HG02943 (cell line): ENCODE measurements around the gene SMIM27.
"Not testable (repeated sequence)": the region's sequence is repeated elsewhere in the genome, so short reads cannot be mapped to it uniquely, and the experiment has no call there.

Source experiments
- ATAC-seq: cut with Tn5 transposase; IDR thresholded peaks from one replicate; pipeline ENCODE4 v1.9.1; 2021; ENCODE audit warnings: mild to moderate bottlenecking, low read depth, moderate library complexity; ENCODE audit not compliant: unreplicated experiment

SMIM27 gene

GRCh38 chr9:32590898-32591297 lies 38.8 kb downstream of the SMIM27 start:
- no peak for ATAC-seq

- ATAC-seq: no peak
These were observed 44.2 kb downstream of the SMIM27 start for GRCh38 chr9:32596096-32596865.

DNA sequence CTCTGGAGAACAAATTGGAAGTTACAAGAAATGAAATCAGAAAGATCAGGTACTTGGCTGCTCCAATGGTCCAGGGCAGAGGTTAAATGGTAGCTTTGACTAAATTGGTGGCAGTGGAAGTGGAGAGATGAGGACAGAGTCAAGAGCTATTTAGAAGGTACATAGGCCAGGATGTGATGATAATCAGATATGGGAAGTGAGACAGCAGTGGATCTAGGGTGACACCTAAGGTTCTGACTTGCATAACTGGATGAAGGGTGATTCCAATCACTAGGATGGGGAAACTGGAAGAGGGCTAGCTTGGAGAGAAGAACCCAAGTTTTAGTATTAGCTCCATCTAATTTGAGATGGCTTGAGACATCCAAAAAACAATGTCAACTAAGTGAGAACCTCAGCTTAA lies 44.8 kb downstream of the SMIM27 start:
- no peak for ATAC-seq

DNA sequence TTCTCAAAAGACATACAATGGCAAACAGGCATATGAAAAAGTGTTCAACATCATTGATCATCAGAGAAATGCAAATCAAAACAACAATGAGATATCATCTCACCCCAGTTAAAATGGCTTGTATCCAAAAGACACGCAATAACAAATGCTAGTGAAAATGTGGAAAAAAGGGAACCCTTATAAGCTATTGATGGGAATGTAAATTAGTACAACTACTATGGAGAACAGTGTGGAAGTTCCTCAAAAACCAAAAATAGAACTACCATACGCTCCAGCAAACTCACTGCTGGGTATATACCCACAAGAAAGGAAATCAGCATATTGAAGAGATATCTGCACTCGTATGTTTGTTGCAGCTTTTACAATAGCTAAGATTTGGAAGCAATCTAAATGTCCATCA lies 46.9 kb downstream of the SMIM27 start:
- not testable (repeated sequence) for ATAC-seq
